HUES64 (cell line): Measurements from ENCODE around the gene CHST11.

ENCODE experiments used
- H3K27ac ChIP-seq: 2 replicates; pipeline ENCODE4 v1.7.0; 2013; ENCODE audit warnings: low read depth, low read length, inconsistent platforms
- H3K27me3 ChIP-seq: 2 replicates; pipeline ENCODE4 v1.6.1; 2013; ENCODE audit warnings: mild to moderate bottlenecking, low read length; ENCODE audit not compliant: insufficient read depth
- H3K36me3 ChIP-seq: 2 replicates; pipeline ENCODE4 v1.6.1; 2013; ENCODE audit warnings: mild to moderate bottlenecking, low read length; ENCODE audit not compliant: insufficient read depth
- H3K4me1 ChIP-seq: 2 replicates; pipeline ENCODE4 v1.6.1; 2013; ENCODE audit warnings: mild to moderate bottlenecking, low read length, moderate library complexity; ENCODE audit not compliant: insufficient read depth
- H3K4me3 ChIP-seq: 2 replicates; pipeline ENCODE4 v1.5.1; 2013; ENCODE audit warnings: mild to moderate bottlenecking, low read length, moderate library complexity
- H3K9ac ChIP-seq: 2 replicates; pipeline ENCODE4 v1.6.1; 2013; ENCODE audit warnings: mild to moderate bottlenecking, low read depth, low read length
- H3K9me3 ChIP-seq: 2 replicates; pipeline ENCODE4 v1.6.1; 2013; ENCODE audit warnings: low read depth, low read length; ENCODE audit not compliant: insufficient read depth
- WGBS: fragments of 150-250, 120-280 bp; methylation state at CpG from one replicate; pipeline ENCODE4 v1.1.7; 2013; ENCODE audit warnings: missing lambda C conversion rate; 5-methylcytosine and 5-hydroxymethylcytosine counted together

Gene CHST11

GRCh38 chr12:104615048-104615561 is 158.4 kb downstream of the CHST11 start:
- Histone ChIP-seq H3K27me3 (no peaks in the 10 kb centered on the region), H3K9ac (no peak overlapping the region), H3K9me3 (no peaks in the 10 kb centered on the region), H3K36me3 (no peaks in the 10 kb centered on the region), H3K4me1 (0 out of 2 replicates have a peak, but pooled peaks cover 5% of the 10 kb centered on the region), H3K27ac (no peak overlapping the region), H3K4me3 (no peak overlapping the region)
- WGBS: 86% methylated on average over 12 of the region's 12 CpGs

DNA sequence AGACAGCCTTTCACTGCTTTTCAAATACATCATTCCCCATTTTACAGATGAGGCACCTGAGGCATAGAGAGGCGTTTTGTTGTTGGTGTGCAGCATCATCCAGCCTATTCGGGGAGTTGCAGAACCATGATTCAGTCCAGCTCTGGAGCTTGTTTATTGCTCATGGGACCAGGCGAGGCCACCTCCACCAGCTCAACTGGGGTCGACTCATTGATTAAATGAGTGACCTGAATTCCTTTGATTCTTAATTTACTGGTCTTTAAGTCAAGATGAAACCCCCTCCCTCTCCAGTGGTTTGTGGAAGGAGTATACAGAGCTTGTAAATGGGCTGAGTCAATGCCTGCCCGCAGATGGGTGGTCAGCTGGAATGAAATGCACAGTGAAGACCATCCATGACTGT is 161.9 kb downstream of the CHST11 start:
- H3K4me3 ChIP-seq: no peak overlapping the region
- H3K9me3 ChIP-seq: no peaks in the 10 kb centered on the region
- H3K27me3 ChIP-seq: no peaks in the 10 kb centered on the region
- H3K9ac ChIP-seq: no peak overlapping the region
- H3K4me1 ChIP-seq: peaks cover 11% of the 10 kb centered on the region
- WGBS: 80% methylated on average over 5 of the region's 5 CpGs
- H3K27ac ChIP-seq: no peak overlapping the region
- H3K36me3 ChIP-seq: no peaks in the 10 kb centered on the region

DNA sequence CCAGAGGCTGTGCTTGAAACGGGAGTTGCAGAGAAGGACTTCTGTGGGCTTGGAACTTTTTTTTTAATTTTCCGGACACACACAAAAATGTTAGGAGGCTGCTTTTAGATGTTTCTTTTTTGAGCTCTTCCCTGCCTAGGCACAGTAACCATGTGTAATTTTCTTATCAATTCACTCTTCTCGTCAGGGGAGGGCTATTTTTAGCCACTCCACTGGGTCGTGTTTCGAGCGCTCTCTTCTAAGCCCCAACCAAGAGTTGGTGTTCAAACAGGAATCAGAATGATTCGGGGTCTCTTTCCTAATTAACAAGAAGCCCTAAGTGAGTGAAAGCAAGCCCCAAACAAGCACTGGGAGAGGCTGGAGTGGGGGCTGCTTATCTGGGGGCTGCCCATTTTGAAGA is 162.6 kb downstream of the CHST11 start:
- peaks cover 15% of the 10 kb centered on the region for H3K4me1 ChIP-seq
- no peak overlapping the region for H3K27ac ChIP-seq
- H3K27me3 ChIP-seq: no peaks in the 10 kb centered on the region
- 82% methylated on average over 7 of the region's 7 CpGs for WGBS
- no peaks in the 10 kb centered on the region for H3K36me3 ChIP-seq
- H3K9ac ChIP-seq: no peak overlapping the region
- H3K9me3 ChIP-seq: no peaks in the 10 kb centered on the region
- no peak overlapping the region for H3K4me3 ChIP-seq

- no peak overlapping the region for H3K4me3 ChIP-seq
- H3K27ac ChIP-seq: no peak overlapping the region
- peaks cover 15% of the 10 kb centered on the region for H3K4me1 ChIP-seq
- H3K36me3 ChIP-seq: no peaks in the 10 kb centered on the region
- H3K9ac ChIP-seq: no peak overlapping the region
- H3K27me3 ChIP-seq: no peaks in the 10 kb centered on the region
- no peaks in the 10 kb centered on the region for H3K9me3 ChIP-seq
- 93% methylated on average over 5 of the region's 5 CpGs for WGBS
Measured at GRCh38 chr12:104620837-104621531, 164.2 kb downstream of the CHST11 start.

DNA sequence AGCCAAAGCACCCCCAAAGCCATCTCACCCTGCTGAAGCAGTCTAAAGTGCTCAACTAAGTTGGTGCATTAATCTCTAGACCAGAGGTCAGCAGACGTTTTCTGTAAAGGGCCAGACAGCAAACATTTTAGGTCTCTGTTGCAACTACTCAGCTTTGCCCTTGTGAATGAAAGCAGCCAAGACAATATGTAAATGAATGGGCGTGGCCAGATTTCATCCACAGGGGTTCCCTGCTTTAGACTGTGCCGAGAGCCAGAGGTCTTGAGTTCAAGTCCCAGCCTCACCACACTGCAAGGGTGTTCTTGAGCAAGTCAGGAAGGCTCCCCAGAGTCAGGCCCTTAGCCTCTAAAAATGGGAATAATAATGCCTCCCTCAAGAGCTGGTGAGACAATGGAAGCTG is 166.2 kb downstream of the CHST11 start:
- Histone ChIP-seq H3K9me3 (no peaks in the 10 kb centered on the region), H3K4me1 (peaks cover 15% of the 10 kb centered on the region), H3K9ac (no peak overlapping the region), H3K36me3 (no peaks in the 10 kb centered on the region), H3K4me3 (no peak overlapping the region), H3K27ac (no peak overlapping the region), H3K27me3 (no peaks in the 10 kb centered on the region)
- WGBS: 38% methylated on average over 3 of the region's 3 CpGs

DNA sequence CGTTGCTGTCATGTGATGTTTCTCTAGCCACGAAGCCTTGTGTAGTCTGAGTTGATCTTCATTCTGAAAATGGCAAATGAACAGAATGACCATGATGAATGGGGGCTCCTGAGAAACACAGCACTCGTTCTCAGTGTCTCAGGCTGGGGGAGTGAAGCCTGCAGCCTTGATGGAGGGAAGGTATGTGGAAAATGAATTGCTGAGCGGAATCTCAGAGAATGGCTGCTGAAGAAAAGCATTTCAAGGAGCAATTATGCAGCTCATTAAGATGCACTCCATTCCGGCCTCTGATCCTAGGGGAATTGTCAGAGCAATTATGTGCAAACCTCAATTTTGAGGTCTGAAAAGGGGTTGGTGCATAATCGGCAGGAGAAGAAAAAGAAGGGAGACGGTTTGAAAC is 167.1 kb downstream of the CHST11 start:
- Histone ChIP-seq H3K9ac (no peak overlapping the region), H3K9me3 (no peaks in the 10 kb centered on the region), H3K36me3 (no peaks in the 10 kb centered on the region), H3K4me1 (peaks cover 15% of the 10 kb centered on the region), H3K27me3 (no peaks in the 10 kb centered on the region), H3K27ac (no peak overlapping the region), H3K4me3 (no peak overlapping the region)
- WGBS: 73% methylated on average over 7 of the region's 7 CpGs

- Histone ChIP-seq H3K27ac (no peak overlapping the region), H3K9me3 (no peaks in the 10 kb centered on the region), H3K4me3 (no peak overlapping the region), H3K36me3 (no peaks in the 10 kb centered on the region), H3K4me1 (peaks cover 12% of the 10 kb centered on the region), H3K27me3 (no peaks in the 10 kb centered on the region), H3K9ac (no peak overlapping the region)
- WGBS: 90% methylated on average over 6 of the region's 6 CpGs
Measured at GRCh38 chr12:104624529-104624928, 167.8 kb downstream of the CHST11 start.

DNA sequence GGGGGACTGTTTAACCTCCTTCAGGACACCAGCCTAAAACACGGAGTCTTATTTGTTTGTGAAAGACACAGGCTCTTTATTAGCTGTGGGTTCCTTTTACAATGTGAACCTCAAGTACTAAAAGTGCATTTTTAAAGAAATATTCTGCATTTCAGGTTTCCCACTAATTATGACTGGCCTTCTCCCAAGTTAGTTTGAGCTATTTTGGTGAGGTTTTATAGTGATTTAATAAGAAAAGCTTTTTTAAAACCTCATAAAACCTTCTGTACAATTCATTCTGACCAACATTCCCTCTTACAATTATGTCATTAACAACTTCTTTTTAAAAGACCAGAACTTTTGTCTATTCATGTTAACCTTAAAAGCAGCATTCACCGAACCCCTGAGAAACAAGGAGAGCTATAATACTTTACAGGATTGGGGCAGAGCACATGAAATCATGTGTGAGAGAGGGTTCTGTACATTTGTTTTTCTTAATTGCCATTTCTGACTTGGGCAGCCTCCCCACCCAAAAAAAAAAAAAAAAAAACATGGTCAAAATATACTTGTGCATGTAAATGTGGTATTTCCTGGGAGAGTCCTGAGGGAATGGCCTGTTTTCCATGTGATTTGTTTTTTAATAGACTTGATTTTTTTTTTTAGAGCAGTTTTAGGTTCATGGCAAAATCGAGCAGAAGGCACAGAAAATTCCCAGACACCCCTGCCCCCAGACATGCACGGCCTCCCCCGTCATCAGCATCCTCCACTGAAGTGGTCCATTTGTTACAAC is 169.5 kb downstream of the CHST11 start:
- no peaks in the 10 kb centered on the region for H3K36me3 ChIP-seq
- no peak overlapping the region for H3K4me3 ChIP-seq
- peaks cover 20% of the 10 kb centered on the region for H3K4me1 ChIP-seq
- H3K27ac ChIP-seq: no peak overlapping the region
- H3K27me3 ChIP-seq: no peaks in the 10 kb centered on the region
- WGBS: 90% methylated on average over 4 of the region's 5 CpGs
- H3K9ac ChIP-seq: no peak overlapping the region
- H3K9me3 ChIP-seq: no peaks in the 10 kb centered on the region

- no peak overlapping the region for H3K9ac ChIP-seq
- H3K9me3 ChIP-seq: no peaks in the 10 kb centered on the region
- H3K4me1 ChIP-seq: peaks cover 20% of the 10 kb centered on the region
- WGBS: 81% methylated on average over 7 of the region's 7 CpGs
- no peak overlapping the region for H3K4me3 ChIP-seq
- no peak overlapping the region for H3K27ac ChIP-seq
- no peaks in the 10 kb centered on the region for H3K27me3 ChIP-seq
- no peaks in the 10 kb centered on the region for H3K36me3 ChIP-seq
Measured at GRCh38 chr12:104627231-104627989, 170.7 kb downstream of the CHST11 start.

- 92% methylated on average over 16 of the region's 16 CpGs for WGBS
- H3K27ac ChIP-seq: no peak overlapping the region
- no peak overlapping the region for H3K4me3 ChIP-seq
- peaks cover 16% of the 10 kb centered on the region for H3K4me1 ChIP-seq
- no peaks in the 10 kb centered on the region for H3K27me3 ChIP-seq
- no peaks in the 10 kb centered on the region for H3K9me3 ChIP-seq
- no peak overlapping the region for H3K9ac ChIP-seq
- H3K36me3 ChIP-seq: no peaks in the 10 kb centered on the region
Measured at GRCh38 chr12:104627990-104628830, 171.5 kb downstream of the CHST11 start.
